Measurements from ENCODE around the gene CACNA1C.
"Not testable (repeated sequence)": the region's sequence is repeated elsewhere in the genome, so short reads cannot be mapped to it uniquely, and the experiment has no call there.

The CACNA1C gene

GRCh38 chr12:2739832-2740641 is 687.2 kb downstream of the CACNA1C start:
- peak; percentile 12 to 23 for DNase-seq

GRCh38 chr12:2742037-2742436 is 689.2 kb downstream of the CACNA1C start:
- DNase-seq: not testable (repeated sequence)

- no peak for DNase-seq
Observed at GRCh38 chr12:2743478-2743877, 690.7 kb downstream of the CACNA1C start.

GRCh38 chr12:2745655-2746054 is 692.9 kb downstream of the CACNA1C start:
- no peak for DNase-seq

Data from inflammatory macrophage treated with lipopolysaccharide for 1 hour (primary cell).